ENCODE measurements around the gene RIPOR1. TPM values are rescaled to one million over a fixed set of nuclear protein-coding genes. Genes with fewer than 3 reads are reported as not detected.

Gene RIPOR1
- total RNA-seq, 2 experiments from 2014 or later, result 12.8 to 15.8 TPM

DNA sequence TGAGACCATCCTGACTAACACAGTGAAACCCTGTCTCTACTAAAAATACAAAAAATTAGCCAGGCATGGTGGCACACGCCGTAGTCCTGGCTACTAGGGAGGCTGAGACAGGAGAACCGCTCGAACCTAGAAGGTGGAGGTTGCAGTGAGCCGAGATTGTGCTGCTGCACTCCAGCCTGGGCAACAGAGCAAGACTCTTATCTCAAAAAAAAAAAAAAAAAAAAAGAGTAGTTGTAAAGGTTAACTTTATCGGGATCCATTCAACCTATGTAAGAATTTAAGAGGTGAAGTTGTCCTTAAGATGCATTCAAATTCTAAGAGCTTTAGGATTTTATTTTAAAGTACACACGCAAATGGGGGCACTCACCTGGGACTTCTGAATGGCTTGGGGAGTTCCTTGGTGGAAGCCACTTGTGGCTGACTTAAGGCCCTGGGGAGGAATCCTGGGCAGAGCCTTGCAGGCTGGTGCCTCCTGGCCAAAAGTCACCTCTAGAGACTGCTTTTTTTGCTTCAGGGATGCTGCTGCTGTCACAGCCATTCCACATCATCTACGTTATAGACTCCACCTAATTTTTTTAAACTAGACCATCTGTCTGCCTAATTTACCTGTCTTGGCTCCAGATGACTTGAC, 37.0 kb downstream of the RIPOR1 start:
- no peak for DNase-seq
- Mint-ChIP-seq H3K27me3 (no peaks in the 10 kb centered on the region), H3K4me3 (peak overlapping the region; percentile 85), H3K27ac (no peak overlapping the region), H3K36me3 (ENCODE audit: low read depth) (peaks cover 14% of the 10 kb centered on the region), H3K4me1 (peaks cover 40% of the 10 kb centered on the region), H3K9me3 (no peaks in the 10 kb centered on the region)
- POLR2A ChIA-PET, result no interaction called here
- CTCF ChIA-PET, result interaction anchor here (1.2 kb wide), 1 partner anchor 19 kb away, joined by 4 read pairs; no protein-coding TSS in a partner anchor

DNA sequence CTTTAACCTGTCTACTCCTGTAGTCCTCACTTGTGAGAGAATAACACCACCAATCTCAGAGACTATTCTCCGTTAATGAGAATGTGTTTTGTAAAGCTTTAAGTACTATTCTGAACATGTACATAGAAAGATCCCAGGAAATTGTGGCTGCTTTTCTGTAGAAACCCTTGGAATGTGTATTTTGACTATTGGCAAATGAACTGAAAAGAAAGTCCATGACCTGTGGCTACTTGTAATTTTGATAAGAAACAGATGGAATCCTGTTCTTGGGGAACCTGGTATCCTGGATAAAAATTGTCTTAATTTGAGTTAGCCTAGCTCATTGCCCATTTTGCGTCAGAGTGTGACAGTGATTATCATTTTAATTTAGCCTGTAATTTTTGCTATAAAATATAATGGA, 42.8 kb downstream of the RIPOR1 start:
- Mint-ChIP-seq H3K9me3 (no peaks in the 10 kb centered on the region), H3K4me3 (no peak overlapping the region), H3K27ac (no peak overlapping the region), H3K36me3 (ENCODE audit: low read depth) (peaks cover 37% of the 10 kb centered on the region), H3K27me3 (no peaks in the 10 kb centered on the region), H3K4me1 (peaks cover 20% of the 10 kb centered on the region)
- ChIA-PET POLR2A (no interaction called here), CTCF (interaction anchor here (0.9 to 3.6 kb wide), 6 partner anchors 9 to 94 kb away, joined by 3 to 19 read pairs (median 6); partner anchors contain the start of genes C16orf86, CTCF and ENKD1)
- DNase-seq, result no peak

DNA sequence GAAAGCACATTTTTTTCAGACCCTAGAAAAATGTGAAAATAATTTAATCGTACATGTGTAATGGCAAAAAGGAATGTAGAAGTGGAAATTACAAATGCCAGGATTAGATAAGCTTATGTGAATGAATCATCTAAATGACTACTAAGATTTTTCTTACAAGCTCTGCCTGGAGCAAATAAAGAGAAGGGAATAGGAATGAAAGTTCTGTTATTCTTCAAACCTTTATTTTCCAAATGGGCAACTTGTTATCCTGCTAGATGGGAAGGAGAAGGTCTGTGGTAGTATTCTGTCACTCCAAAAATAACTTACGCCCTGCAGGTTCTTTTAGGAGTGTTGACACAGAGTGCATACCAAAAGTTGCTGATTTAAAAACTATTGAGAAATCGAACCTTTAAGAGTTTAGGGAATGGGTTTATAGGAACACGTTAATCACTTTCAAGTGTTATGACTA, 43.4 kb downstream of the RIPOR1 start:
- Mint-ChIP-seq H3K4me3 (no peak overlapping the region), H3K36me3 (ENCODE audit: low read depth) (peaks cover 40% of the 10 kb centered on the region), H3K9me3 (no peaks in the 10 kb centered on the region), H3K27ac (peak overlapping the region; percentile 9), H3K4me1 (peaks cover 15% of the 10 kb centered on the region), H3K27me3 (no peaks in the 10 kb centered on the region)
- ChIA-PET CTCF (interaction anchor here (1.2 to 3.6 kb wide), 7 partner anchors 8 to 94 kb away, joined by 3 to 19 read pairs (median 4); partner anchors contain the start of genes C16orf86, CTCF and ENKD1), POLR2A (no interaction called here)
- no peak for DNase-seq

GRCh38 chr16:67579686-67580085, 51.1 kb downstream of the RIPOR1 start:
- no peak for DNase-seq
- Mint-ChIP-seq H3K36me3 (ENCODE audit: low read depth) (peaks cover 28% of the 10 kb centered on the region), H3K9me3 (no peaks in the 10 kb centered on the region), H3K4me1 (peaks cover 12% of the 10 kb centered on the region), H3K4me3 (no peak overlapping the region), H3K27me3 (no peaks in the 10 kb centered on the region), H3K27ac (no peak overlapping the region)
- ChIA-PET CTCF (interaction anchor here (0.7 to 1.5 kb wide), 2 partner anchors 17 to 26 kb away, joined by 3 to 7 read pairs; partner anchors contain the start of gene CTCF), POLR2A (no interaction called here)

DNA sequence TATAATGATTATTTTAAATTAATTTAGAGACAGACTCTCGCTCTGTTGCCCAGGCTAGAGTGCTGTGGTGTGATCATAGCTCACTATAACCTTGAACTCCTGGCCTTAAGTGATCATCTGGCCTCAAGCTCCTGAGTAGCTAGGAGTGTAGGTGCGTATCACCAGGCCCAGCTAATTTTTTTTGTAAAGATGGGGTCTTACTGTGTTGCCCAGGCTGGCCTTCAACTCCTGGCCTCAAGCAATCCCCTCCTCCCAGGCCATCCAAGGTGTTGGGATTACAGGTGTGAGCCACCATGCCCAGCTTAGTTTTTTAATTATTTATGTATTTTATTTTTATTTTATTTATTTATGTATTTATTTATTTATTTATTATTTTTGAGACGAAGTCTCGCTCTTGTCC, 51.6 kb downstream of the RIPOR1 start:
- Mint-ChIP-seq H3K9me3 (no peaks in the 10 kb centered on the region), H3K36me3 (ENCODE audit: low read depth) (peaks cover 24% of the 10 kb centered on the region), H3K27me3 (no peaks in the 10 kb centered on the region), H3K27ac (no peak overlapping the region), H3K4me3 (no peak overlapping the region), H3K4me1 (peaks cover 12% of the 10 kb centered on the region)
- DNase-seq, result no peak
- ChIA-PET CTCF (interaction anchor here (0.5 to 1.5 kb wide), 6 partner anchors 15 to 130 kb away, joined by 3 to 7 read pairs (median 3); partner anchors contain the start of gene CTCF), POLR2A (no interaction called here)

- DNase-seq, result no peak
- ChIA-PET POLR2A (no interaction called here), CTCF (interaction anchor here (1.4 kb wide), 1 partner anchor 79 kb away, joined by 4 read pairs; no protein-coding TSS in a partner anchor)
- Mint-ChIP-seq H3K4me3 (no peak overlapping the region), H3K27me3 (no peaks in the 10 kb centered on the region), H3K36me3 (ENCODE audit: low read depth) (peaks cover 16% of the 10 kb centered on the region), H3K27ac (peak overlapping the region; percentile 36), H3K9me3 (no peaks in the 10 kb centered on the region), H3K4me1 (peaks cover 32% of the 10 kb centered on the region)
Measured at GRCh38 chr16:67593288-67593687, 64.7 kb downstream of the RIPOR1 start.

GRCh38 chr16:67593701-67594100, 65.1 kb downstream of the RIPOR1 start:
- Mint-ChIP-seq H3K27me3 (no peaks in the 10 kb centered on the region), H3K27ac (no peak overlapping the region), H3K36me3 (ENCODE audit: low read depth) (peaks cover 15% of the 10 kb centered on the region), H3K9me3 (no peaks in the 10 kb centered on the region), H3K4me1 (peaks cover 31% of the 10 kb centered on the region), H3K4me3 (no peak overlapping the region)
- CTCF ChIA-PET, result interaction anchor here (1.4 kb wide), 1 partner anchor 79 kb away, joined by 4 read pairs; no protein-coding TSS in a partner anchor
- no peak for DNase-seq
- POLR2A ChIA-PET, result no interaction called here

DNA sequence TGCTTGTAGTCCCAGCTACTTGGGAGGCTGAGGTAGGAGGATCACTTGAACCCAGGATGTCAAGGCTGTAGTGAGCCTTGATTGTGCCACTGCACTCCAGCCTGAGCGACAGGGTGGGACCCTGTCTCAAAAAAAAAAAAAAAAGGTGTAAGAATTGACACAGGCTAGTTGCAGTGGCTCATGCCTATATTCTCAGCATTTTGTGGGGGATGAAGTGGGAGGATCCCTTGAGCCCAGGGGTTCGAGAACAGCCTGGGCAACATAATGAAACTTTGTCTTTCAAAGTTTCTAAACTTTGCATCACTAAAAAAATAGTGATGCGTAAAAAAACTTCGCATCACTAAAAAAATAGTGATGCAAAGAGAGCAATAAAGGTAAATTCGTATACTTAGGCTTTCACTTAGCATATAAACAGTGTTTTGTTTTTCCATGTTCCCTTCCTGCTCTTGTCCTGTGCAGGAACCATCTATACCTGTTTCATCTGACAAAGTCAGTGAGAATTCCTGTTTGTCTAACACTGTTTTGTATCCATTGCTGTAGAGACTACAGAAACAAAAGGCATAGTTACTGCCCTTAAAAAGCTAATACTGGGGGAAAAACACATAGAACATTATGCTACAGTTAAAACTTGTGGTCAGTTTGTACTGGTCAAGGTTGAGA, 65.8 kb downstream of the RIPOR1 start:
- H3K4me3 Mint-ChIP-seq, result no peak overlapping the region
- H3K36me3 Mint-ChIP-seq (ENCODE audit: low read depth), result peaks cover 13% of the 10 kb centered on the region
- no peaks in the 10 kb centered on the region for H3K9me3 Mint-ChIP-seq
- no peak for DNase-seq
- no peak overlapping the region for H3K27ac Mint-ChIP-seq
- no peaks in the 10 kb centered on the region for H3K27me3 Mint-ChIP-seq
- POLR2A ChIA-PET, result no interaction called here
- peaks cover 33% of the 10 kb centered on the region for H3K4me1 Mint-ChIP-seq
- CTCF ChIA-PET, result interaction anchor here (0.6 to 1.5 kb wide), 8 partner anchors 9 to 134 kb away, joined by 3 to 4 read pairs (median 4); partner anchors contain the start of gene CARMIL2

GRCh38 chr16:67594956-67595355, 66.3 kb downstream of the RIPOR1 start:
- CTCF ChIA-PET, result interaction anchor here (0.6 to 1.5 kb wide), 7 partner anchors 9 to 74 kb away, joined by 3 to 4 read pairs (median 4); partner anchors contain the start of gene CARMIL2
- Mint-ChIP-seq H3K4me1 (peaks cover 37% of the 10 kb centered on the region), H3K27me3 (no peaks in the 10 kb centered on the region), H3K4me3 (no peak overlapping the region), H3K36me3 (ENCODE audit: low read depth) (peaks cover 9% of the 10 kb centered on the region), H3K9me3 (no peaks in the 10 kb centered on the region), H3K27ac (no peak overlapping the region)
- POLR2A ChIA-PET, result no interaction called here
- DNase-seq, result no peak

Other genes starting within 250 kb of the RIPOR1 start
- 10 to 100 TPM; 15.7 TPM for gene PLEKHG4, start 249.3 kb upstream of the RIPOR1 start, total RNA-seq
- not detected for gene KCTD19, start 202.1 kb upstream of the RIPOR1 start, total RNA-seq
- not detected for gene LRRC36, start 202.0 kb upstream of the RIPOR1 start, total RNA-seq
- not detected for gene TPPP3, start 135.3 kb upstream of the RIPOR1 start, total RNA-seq
- gene ZDHHC1, start 112.4 kb upstream of the RIPOR1 start, total RNA-seq, result under 1 TPM; 0.22 to 0.29 TPM
- not detected for gene HSD11B2, start 97.7 kb upstream of the RIPOR1 start, total RNA-seq
- gene ATP6V0D1, start 47.7 kb upstream of the RIPOR1 start, total RNA-seq, result 10 to 100 TPM; 52.1 to 60.3 TPM
- not detected for gene AGRP, start 45.3 kb upstream of the RIPOR1 start, total RNA-seq
- gene CTCF, start 33.7 kb downstream of the RIPOR1 start, total RNA-seq, result 10 to 100 TPM; 87.1 to 98.5 TPM
- gene CARMIL2, start 116.3 kb downstream of the RIPOR1 start, total RNA-seq, result 100 to 1,000 TPM; 203 to 226 TPM
- 10 to 100 TPM; 38.0 to 41.8 TPM for gene ACD, start 131.4 kb downstream of the RIPOR1 start, total RNA-seq
- gene PARD6A, start 132.1 kb downstream of the RIPOR1 start, total RNA-seq, result 10 to 100 TPM; 11.6 to 13.0 TPM
- 1 to 10 TPM; 8.0 to 8.2 TPM for gene ENKD1, start 137.9 kb downstream of the RIPOR1 start, total RNA-seq
- 1 to 10 TPM; 3.8 to 4.8 TPM for gene C16orf86, start 138.0 kb downstream of the RIPOR1 start, total RNA-seq
- gene GFOD2, start 190.5 kb downstream of the RIPOR1 start, total RNA-seq, result 10 to 100 TPM; 11.2 to 11.9 TPM

Data from activated CD4-positive, alpha-beta T cell treated with anti-CD3 and anti-CD28 coated beads, Interleukin-2, amount 10 ng/mL, durations not matched to agents 7 days and 5 days (primary cell).